Activated CD8-positive, alpha-beta memory T cell treated with anti-CD3 and anti-CD28 coated beads for 36 hours (primary cell): ENCODE measurements around the gene TAS2R42. TPM values are rescaled to one million over a fixed set of nuclear protein-coding genes. Genes with fewer than 3 reads are reported as not detected.

ENCODE experiments used
- CTCF ChIA-PET: fragments of 350-600 bp; sonication (Branson Sonifier 250); formaldehyde crosslinking; loops from one replicate; lab custom pipeline; 2021; ENCODE audit warnings: antibody characterized with exemption; lab: Charles Lee
- POLR2A ChIA-PET: fragments of 350-600 bp; sonication (Branson Sonifier 250); formaldehyde crosslinking; loops from one replicate; lab custom pipeline; 2021; ENCODE audit warnings: antibody characterized with exemption; lab: Charles Lee
- total RNA-seq, 2 experiments: library from RNA; stranded (reverse); gene quantifications; one replicate each; pipeline ENCODE4 v1.2.3, GENCODE V29; 2021

TAS2R42 gene
- total RNA-seq, 2 experiments from 2014 or later, result not detected

DNA sequence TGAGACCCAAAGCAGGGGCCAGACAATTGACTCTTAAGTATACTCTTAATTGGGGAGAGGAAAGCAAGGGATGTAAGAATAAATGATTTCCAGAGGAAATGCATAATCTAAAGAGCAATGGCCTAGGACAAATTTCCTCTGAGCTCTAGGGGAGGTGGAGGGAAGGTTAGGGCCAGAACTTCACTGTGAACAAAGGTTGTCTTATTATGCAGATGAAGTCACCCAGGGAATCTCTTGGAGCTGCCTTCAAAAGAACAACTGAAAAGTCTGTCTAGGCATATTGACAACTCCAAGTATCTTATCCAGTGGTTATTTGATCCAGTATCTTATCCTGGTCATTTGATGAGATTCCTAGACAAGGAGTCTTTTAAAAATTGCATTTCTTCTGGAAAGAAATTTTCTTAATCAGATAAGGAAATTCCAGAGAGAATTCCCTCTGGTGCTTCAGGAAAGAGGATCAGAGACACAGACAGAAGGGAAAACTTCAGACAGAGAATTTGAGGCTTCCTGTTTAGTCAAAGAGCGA, 32.3 kb downstream of the TAS2R42 start:
- ChIA-PET CTCF (no interaction called here), POLR2A (no interaction called here)

GRCh38 chr12:11152725-11153124, 34.0 kb downstream of the TAS2R42 start:
- POLR2A ChIA-PET, result no interaction called here
- CTCF ChIA-PET, result no interaction called here

GRCh38 chr12:11150832-11151231, 35.9 kb downstream of the TAS2R42 start:
- POLR2A ChIA-PET, result no interaction called here

DNA sequence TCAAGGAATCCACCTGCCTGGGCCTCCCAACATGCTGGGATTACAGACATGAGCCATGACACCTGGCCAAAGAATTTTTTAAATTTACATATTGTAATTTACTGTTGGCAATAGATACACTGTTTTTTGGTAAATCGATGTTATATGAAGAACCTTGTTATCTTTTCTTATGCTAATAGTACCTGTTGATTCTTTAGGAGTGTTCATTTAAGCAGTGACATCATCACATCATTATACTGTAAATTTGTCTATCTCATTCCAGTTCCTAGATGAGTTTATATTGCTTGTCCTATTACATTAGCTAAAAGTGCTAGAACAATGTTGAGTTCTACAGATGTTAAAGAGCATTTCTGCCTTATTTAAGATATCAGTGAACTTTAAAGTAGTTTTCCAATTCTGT, 39.3 kb downstream of the TAS2R42 start:
- ChIA-PET POLR2A (no interaction called here), CTCF (no interaction called here)

More at GRCh38 chr12:11150832-11151231, 35.9 kb downstream of the TAS2R42 start:
- CTCF ChIA-PET, result no interaction called here

GRCh38 chr12:11144297-11144696, 42.4 kb downstream of the TAS2R42 start:
- CTCF ChIA-PET, result no interaction called here
- POLR2A ChIA-PET, result no interaction called here

DNA sequence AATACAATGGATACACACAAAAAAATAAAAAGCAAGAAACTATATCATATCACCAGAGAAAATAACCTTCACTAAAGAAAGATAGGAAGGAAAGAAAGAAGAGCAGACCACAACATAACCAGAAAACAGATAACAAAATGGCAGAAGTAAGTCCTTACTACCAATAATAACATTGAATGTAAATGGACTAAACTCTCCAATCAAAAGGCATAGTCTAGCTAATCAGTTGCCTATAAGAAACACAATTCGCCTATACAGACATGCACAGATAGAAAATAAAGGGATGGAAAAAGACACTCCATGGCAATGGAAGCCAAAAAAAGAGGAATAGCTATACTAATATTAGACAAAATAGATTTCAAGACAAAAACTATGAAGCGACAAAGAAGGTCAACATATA, 43.4 kb downstream of the TAS2R42 start:
- ChIA-PET POLR2A (no interaction called here), CTCF (no interaction called here)

DNA sequence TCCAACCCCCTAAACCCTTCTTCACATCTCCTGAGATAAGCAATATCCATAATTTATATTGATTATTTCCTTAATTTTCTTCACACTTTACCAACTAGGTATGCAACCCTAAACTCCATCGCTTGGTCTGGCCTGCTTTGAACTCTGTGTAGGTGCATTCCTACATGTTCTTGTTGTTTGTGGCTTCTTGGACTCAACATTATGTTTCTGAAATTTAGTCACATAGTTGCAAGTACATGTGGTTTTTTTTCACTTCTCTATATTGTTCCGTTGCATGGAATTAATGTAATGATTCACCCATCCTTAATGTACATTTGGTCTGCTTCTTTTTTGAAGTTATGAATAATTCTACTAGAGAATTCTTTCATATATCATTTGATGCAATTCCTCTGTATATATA, 50.7 kb downstream of the TAS2R42 start:
- ChIA-PET POLR2A (no interaction called here), CTCF (no interaction called here)

Other genes with a start within 250 kb of the TAS2R42 start
- under 1 TPM; 0.69 to 0.84 TPM for gene TAS2R14, start 247.7 kb downstream of the TAS2R42 start, total RNA-seq
- gene TAS2R50, start 200.0 kb downstream of the TAS2R42 start, total RNA-seq, result under 1 TPM; 0.19 to 0.42 TPM
- gene TAS2R20, start 188.6 kb downstream of the TAS2R42 start, total RNA-seq, result under 1 TPM; 0.38 to 0.89 TPM
- gene TAS2R19, start 164.3 kb downstream of the TAS2R42 start, total RNA-seq, result 1 to 10 TPM in 1 of 2 experiments, under 1 TPM in 1; 0.80 to 1.1 TPM
- 1 to 10 TPM; 1.0 to 1.2 TPM for gene TAS2R31, start 155.5 kb downstream of the TAS2R42 start, total RNA-seq
- under 1 TPM; 0.34 to 0.38 TPM for gene TAS2R46, start 124.6 kb downstream of the TAS2R42 start, total RNA-seq
- gene TAS2R43, start 94.6 kb downstream of the TAS2R42 start, total RNA-seq, result not detected
- 1 to 10 TPM in 1 of 2 experiments, under 1 TPM in 1; 0.80 to 1.0 TPM for gene TAS2R30, start 52.3 kb downstream of the TAS2R42 start, total RNA-seq
- gene SMIM10L1, start 15.7 kb downstream of the TAS2R42 start, total RNA-seq, result 10 to 100 TPM; 10.1 to 10.2 TPM
- not detected for gene PRB3, start 82.8 kb upstream of the TAS2R42 start, total RNA-seq
- not detected for gene PRB4, start 123.5 kb upstream of the TAS2R42 start, total RNA-seq
- not detected for gene PRB2, start 208.6 kb upstream of the TAS2R42 start, total RNA-seq